GM19467 (cell line): Measurements from ENCODE around the gene COL6A1.

Experiments used
- ATAC-seq: cut with Tn5 transposase; IDR thresholded peaks from one replicate; pipeline ENCODE4 v1.9.1; 2021; ENCODE audit warnings: mild to moderate bottlenecking, moderate library complexity; ENCODE audit not compliant: unreplicated experiment

Gene COL6A1

GRCh38 chr21:45982092-45982757 lies 655 bp downstream of the COL6A1 start:
- no peak for ATAC-seq

GRCh38 chr21:45982758-45983648 lies 1.4 kb downstream of the COL6A1 start:
- no peak for ATAC-seq

- no peak for ATAC-seq
These were observed 2.0 kb downstream of the COL6A1 start for GRCh38 chr21:45983649-45983965.

- ATAC-seq: no peak
These were observed 2.5 kb downstream of the COL6A1 start for GRCh38 chr21:45983981-45984551.

GRCh38 chr21:45984584-45985095 lies 3.1 kb downstream of the COL6A1 start:
- no peak for ATAC-seq

- ATAC-seq: no peak
These were observed 4.1 kb downstream of the COL6A1 start for GRCh38 chr21:45985471-45986315.

- no peak for ATAC-seq
These were observed 4.9 kb downstream of the COL6A1 start for GRCh38 chr21:45986316-45987051.

- no peak for ATAC-seq
These were observed 5.6 kb downstream of the COL6A1 start for GRCh38 chr21:45987121-45987711.

- no peak for ATAC-seq
These were observed 7.1 kb downstream of the COL6A1 start for GRCh38 chr21:45988366-45989347.

GRCh38 chr21:45989355-45990048 lies 7.9 kb downstream of the COL6A1 start:
- no peak for ATAC-seq

GRCh38 chr21:45990049-45990711 lies 8.6 kb downstream of the COL6A1 start:
- no peak for ATAC-seq

GRCh38 chr21:45990741-45991605 lies 9.4 kb downstream of the COL6A1 start:
- no peak for ATAC-seq

GRCh38 chr21:45991606-45992300 lies 10.2 kb downstream of the COL6A1 start:
- no peak for ATAC-seq

GRCh38 chr21:45992301-45993209 lies 11.0 kb downstream of the COL6A1 start:
- no peak for ATAC-seq
